Measurements from ENCODE around the gene ZNF586.

Gene ZNF586

GRCh38 chr19:57747472-57747807 lies 22.0 kb upstream of the ZNF586 start:
- no peaks in the 10 kb centered on the region for H3K27me3 ChIP-seq
- no peaks in the 10 kb centered on the region for H3K4me1 ChIP-seq
- no peaks in the 10 kb centered on the region; the same call in 1 of the 2 replicates for H3K9me3 ChIP-seq
- H3K4me3 ChIP-seq (ENCODE audit: low read depth, low read length) = peak overlapping the region; percentile 95
- peaks cover 34% of the 10 kb centered on the region for H3K36me3 ChIP-seq
- DNase-seq = no peak
- no peak for TF ChIP-seq CTCF (IDR thresholded peaks at IDR 0.05; ENCODE audit: low read depth, low read length)

- DNase-seq = no peak
- no peaks in the 10 kb centered on the region for H3K27me3 ChIP-seq
- TF ChIP-seq CTCF (IDR thresholded peaks at IDR 0.05; ENCODE audit: low read depth, low read length) = no peak
- H3K9me3 ChIP-seq = no peaks in the 10 kb centered on the region; the same call in 1 of the 2 replicates
- H3K4me1 ChIP-seq = no peaks in the 10 kb centered on the region
- H3K36me3 ChIP-seq = peaks cover 40% of the 10 kb centered on the region
- H3K4me3 ChIP-seq (ENCODE audit: low read depth, low read length) = no peak overlapping the region; the same call in 1 of the 2 replicates
Measured at GRCh38 chr19:57748029-57748428, 21.4 kb upstream of the ZNF586 start.

GRCh38 chr19:57754091-57754673 lies 15.3 kb upstream of the ZNF586 start:
- Histone ChIP-seq H3K4me3 (ENCODE audit: low read depth, low read length) (no peak overlapping the region), H3K27me3 (no peaks in the 10 kb centered on the region), H3K9me3 (no peaks in the 10 kb centered on the region; the same call in 1 of the 2 replicates), H3K36me3 (peaks cover 92% of the 10 kb centered on the region), H3K4me1 (no peaks in the 10 kb centered on the region)
- no peak for TF ChIP-seq CTCF (IDR thresholded peaks at IDR 0.05; ENCODE audit: low read depth, low read length)
- no peak for DNase-seq

- H3K36me3 ChIP-seq = peaks cover 92% of the 10 kb centered on the region
Measured at GRCh38 chr19:57755031-57755430, 14.4 kb upstream of the ZNF586 start.

GRCh38 chr19:57757941-57758340 lies 11.5 kb upstream of the ZNF586 start:
- no peaks in the 10 kb centered on the region for H3K9me3 ChIP-seq
- no peak for TF ChIP-seq CTCF (IDR thresholded peaks at IDR 0.05; ENCODE audit: low read depth, low read length)
- no peak for DNase-seq
- no peaks in the 10 kb centered on the region for H3K27me3 ChIP-seq
- peaks cover 73% of the 10 kb centered on the region for H3K36me3 ChIP-seq
- H3K4me1 ChIP-seq = no peaks in the 10 kb centered on the region
- no peak overlapping the region for H3K4me3 ChIP-seq (ENCODE audit: low read depth, low read length)

More at GRCh38 chr19:57755031-57755430, 14.4 kb upstream of the ZNF586 start:
- Histone ChIP-seq H3K27me3 (no peaks in the 10 kb centered on the region), H3K4me1 (no peaks in the 10 kb centered on the region), H3K4me3 (ENCODE audit: low read depth, low read length) (no peak overlapping the region), H3K9me3 (no peaks in the 10 kb centered on the region; the same call in 1 of the 2 replicates)
- no peak for DNase-seq
- TF ChIP-seq CTCF (IDR thresholded peaks at IDR 0.05; ENCODE audit: low read depth, low read length) = no peak

GRCh38 chr19:57759096-57759495 lies 10.4 kb upstream of the ZNF586 start:
- TF ChIP-seq CTCF (IDR thresholded peaks at IDR 0.05; ENCODE audit: low read depth, low read length) = no peak
- H3K4me3 ChIP-seq (ENCODE audit: low read depth, low read length) = no peak overlapping the region
- H3K36me3 ChIP-seq = peaks cover 61% of the 10 kb centered on the region
- no peaks in the 10 kb centered on the region for H3K27me3 ChIP-seq
- H3K4me1 ChIP-seq = no peaks in the 10 kb centered on the region
- DNase-seq = no peak
- no peaks in the 10 kb centered on the region for H3K9me3 ChIP-seq
